ENCODE data around the gene PTPRQ.

The PTPRQ gene

GRCh38 chr12:80441921-80442320, 2.1 kb upstream of the PTPRQ start:
- TF ChIP-seq KLF8 (tag by site-specific recombination; IDR thresholded peaks at IDR 0.05) (no peak), ZNF426 (tag by site-specific recombination; IDR thresholded peaks at IDR 0.05) (no peak), ZNF37A (tag by site-specific recombination; IDR thresholded peaks at IDR 0.05) (no peak), CTCF (tag by site-specific recombination; IDR thresholded peaks at IDR 0.05) (no peak), ZNF664 (tag by site-specific recombination; IDR thresholded peaks at IDR 0.05) (no peak), ZSCAN4 (tag by site-specific recombination; IDR thresholded peaks at IDR 0.05) (no peak), ZNF48 (tag by site-specific recombination; IDR thresholded peaks at IDR 0.05) (no peak), PBX3 (CRISPR knock-in tag; IDR thresholded peaks at IDR 0.05) (no peak), TSHZ1 (tag by site-specific recombination; IDR thresholded peaks at IDR 0.05; ENCODE audit: borderline replicate concordance) (no peak), SP7 (tag by site-specific recombination; IDR thresholded peaks at IDR 0.05) (no peak), ZNF341 (tag by site-specific recombination; IDR thresholded peaks at IDR 0.05; ENCODE audit: low read depth) (no peak), ELK4 (IDR thresholded peaks at IDR 0.05; ENCODE audit: borderline replicate concordance, low read depth, low read length) (no peak), ZNF16 (tag by site-specific recombination; IDR thresholded peaks at IDR 0.05; ENCODE audit: low read depth) (no peak), ZBTB20 (tag by site-specific recombination; IDR thresholded peaks at IDR 0.05) (no peak)
- CTCF ChIA-PET: no interaction called here

GRCh38 chr12:80442426-80443222, 1.4 kb upstream of the PTPRQ start:
- Histone ChIP-seq H3K4me3 (ENCODE audit: low read depth, low read length) (no peak overlapping the region), H3K9me3 (ENCODE audit: control insufficient read depth, insufficient read depth, low read depth, low read length) (no peaks in the 10 kb centered on the region), H3K27ac (ENCODE audit: extremely low read depth, low read depth, low read length) (no peak overlapping the region), H3K4me1 (ENCODE audit: control insufficient read depth, insufficient read depth, low read length) (peaks cover 2% of the 10 kb centered on the region; the same call in 1 of the 2 replicates), H3K36me3 (ENCODE audit: control insufficient read depth in 2 of 2, insufficient read depth in 1 of 2, low read length in 2 of 2) (no peaks in the 10 kb centered on the region)
- POLR2A ChIA-PET: interaction anchor here (0.6 kb wide), 1 partner anchor 190 kb away, joined by 3 read pairs; no protein-coding TSS in a partner anchor
- CTCF ChIA-PET: no interaction called here
- no peak for TF ChIP-seq RBAK (tag by site-specific recombination; IDR thresholded peaks at IDR 0.05)
- no peak for TF ChIP-seq ZBTB17 (tag by site-specific recombination; IDR thresholded peaks at IDR 0.05)
- no peak for TF ChIP-seq ZNF639 (tag by site-specific recombination; IDR thresholded peaks at IDR 0.05)
- no peak for TF ChIP-seq ZNF664 (tag by site-specific recombination; IDR thresholded peaks at IDR 0.05)
- no peak for TF ChIP-seq ZNF521 (tag by site-specific recombination; IDR thresholded peaks at IDR 0.05)
- no peak for TF ChIP-seq ZNF18 (tag by site-specific recombination; IDR thresholded peaks at IDR 0.05)
- no peak for TF ChIP-seq ZNF391 (tag by site-specific recombination; IDR thresholded peaks at IDR 0.05; ENCODE audit: borderline replicate concordance, low read depth)
- TF ChIP-seq SALL2 (tag by site-specific recombination; IDR thresholded peaks at IDR 0.05; ENCODE audit: borderline replicate concordance): no peak
- no peak for TF ChIP-seq ZNF600 (tag by site-specific recombination; IDR thresholded peaks at IDR 0.05)

More at GRCh38 chr12:80441921-80442320, 2.1 kb upstream of the PTPRQ start:
- H3K36me3 ChIP-seq (ENCODE audit: control insufficient read depth in 2 of 2, insufficient read depth in 1 of 2, low read length in 2 of 2): no peaks in the 10 kb centered on the region
- H3K27ac ChIP-seq (ENCODE audit: extremely low read depth, low read depth, low read length): no peak overlapping the region
- no peak overlapping the region for H3K4me3 ChIP-seq (ENCODE audit: low read depth, low read length)
- no peaks in the 10 kb centered on the region for H3K9me3 ChIP-seq (ENCODE audit: control insufficient read depth, insufficient read depth, low read depth, low read length)
- POLR2A ChIA-PET: no interaction called here
- peaks cover 2% of the 10 kb centered on the region; the same call in 1 of the 2 replicates for H3K4me1 ChIP-seq (ENCODE audit: control insufficient read depth, insufficient read depth, low read length)

Data from HEK293 (cell line).